TTC549 (cell line): ENCODE measurements around the gene SMAD3.

Experiments
- FAIRE-seq: peaks from 2 replicates; lab custom pipeline; 2012; peaks lifted over from hg19 to GRCh38; lab: Jason Lieb, UNC

SMAD3 gene

GRCh38 chr15:67185051-67185450 lies 119.6 kb downstream of the SMAD3 start:
- FAIRE-seq = no peak

GRCh38 chr15:67185621-67186225 lies 120.3 kb downstream of the SMAD3 start:
- no peak for FAIRE-seq

- no peak for FAIRE-seq
These were observed 120.8 kb downstream of the SMAD3 start for GRCh38 chr15:67186226-67186649.

GRCh38 chr15:67186688-67187087 lies 121.3 kb downstream of the SMAD3 start:
- FAIRE-seq = no peak

GRCh38 chr15:67187351-67187854 lies 122.0 kb downstream of the SMAD3 start:
- no peak for FAIRE-seq

- FAIRE-seq = no peak
These were observed 123.3 kb downstream of the SMAD3 start for GRCh38 chr15:67188551-67189218.

- no peak for FAIRE-seq
These were observed 124.1 kb downstream of the SMAD3 start for GRCh38 chr15:67189326-67190051.

- no peak for FAIRE-seq
These were observed 124.9 kb downstream of the SMAD3 start for GRCh38 chr15:67190326-67190725.

- FAIRE-seq = no peak
These were observed 125.4 kb downstream of the SMAD3 start for GRCh38 chr15:67190813-67191212.

GRCh38 chr15:67192185-67192820 lies 126.9 kb downstream of the SMAD3 start:
- FAIRE-seq = no peak

- no peak for FAIRE-seq
These were observed 128.0 kb downstream of the SMAD3 start for GRCh38 chr15:67193223-67193990.

GRCh38 chr15:67194171-67195114 lies 129.0 kb downstream of the SMAD3 start:
- FAIRE-seq = no peak

- no peak for FAIRE-seq
These were observed 129.9 kb downstream of the SMAD3 start for GRCh38 chr15:67195305-67195704.

- FAIRE-seq = no peak
These were observed 130.8 kb downstream of the SMAD3 start for GRCh38 chr15:67196222-67196621.

GRCh38 chr15:67196672-67197363 lies 131.4 kb downstream of the SMAD3 start:
- FAIRE-seq = no peak

GRCh38 chr15:67197364-67197695 lies 131.9 kb downstream of the SMAD3 start:
- no peak for FAIRE-seq

GRCh38 chr15:67198157-67198754 lies 132.9 kb downstream of the SMAD3 start:
- FAIRE-seq = no peak

- no peak for FAIRE-seq
These were observed 134.0 kb downstream of the SMAD3 start for GRCh38 chr15:67199391-67199790.

GRCh38 chr15:67199881-67200763 lies 134.7 kb downstream of the SMAD3 start:
- FAIRE-seq = no peak
